ENCODE data around the gene ATP10B. TPM values are rescaled to one million over a fixed set of nuclear protein-coding genes. Genes with fewer than 3 reads are reported as not detected.

ATP10B gene
- polyA plus RNA-seq, 3 donors, result not detected

GRCh38 chr5:160869989-160870521 is 18.0 kb upstream of the ATP10B start:
- H3K27ac ChIP-seq (ENCODE audit: low read depth in 1 of 2, low read length in 2 of 2), result no peak overlapping the region
- no peak overlapping the region for H3K4me3 Mint-ChIP-seq
- H3K9me3 ChIP-seq (replicated peaks in 1 of 2; ENCODE audit: control insufficient read depth in 1 of 2, insufficient read depth in 1 of 2, low read length in 2 of 2), result no peaks in the 10 kb centered on the region
- intact Hi-C loops (cut with micrococcal nuclease), result no loop called here
- H3K36me3 Mint-ChIP-seq, result no peaks in the 10 kb centered on the region
- H3K9me3 Mint-ChIP-seq, result peaks cover 0 to 9% (median 4%) of the 10 kb centered on the region in 7 donors
- H3K9ac ChIP-seq (ENCODE audit: insufficient read depth, low read length, poor library complexity, severe bottlenecking), result no peak overlapping the region
- no peak overlapping the region for H3K4me3 ChIP-seq (replicated peaks in 1 of 3; ENCODE audit: low read depth in 2 of 3, low read length in 3 of 3)
- no peak overlapping the region for H3K27ac Mint-ChIP-seq
- no peaks in the 10 kb centered on the region for H3K27me3 ChIP-seq (ENCODE audit: control insufficient read depth in 2 of 2, insufficient read depth in 2 of 2, low read length in 2 of 2)
- H3K36me3 ChIP-seq (replicated peaks in 1 of 2; ENCODE audit: control insufficient read depth in 1 of 2, insufficient read depth in 2 of 2, low read length in 2 of 2), result no peaks in the 10 kb centered on the region
- H4K20me1 ChIP-seq (ENCODE audit: insufficient read depth, low read length), result no peaks in the 10 kb centered on the region
- peaks cover 6 to 21% (median 7%) of the 10 kb centered on the region in 3 donors for H3K27me3 Mint-ChIP-seq (ENCODE audit: low read depth in 3 of 3)
- H3K4me1 ChIP-seq (ENCODE audit: control insufficient read depth in 1 of 2, insufficient read depth in 2 of 2, low read length in 2 of 2), result no peaks in the 10 kb centered on the region
- no peak for TF ChIP-seq CTCF (IDR thresholded peaks at IDR 0.05)
- no peak overlapping the region for H3K4me2 ChIP-seq (replicated peaks; ENCODE audit: extremely low read depth, low read length, poor library complexity, severe bottlenecking)
- no peaks in the 10 kb centered on the region for H3K79me2 ChIP-seq (ENCODE audit: insufficient read depth, low read length)
- peaks cover 3% of the 10 kb centered on the region for H3K4me1 Mint-ChIP-seq
- DNase-seq, result no peak
- WGBS (ENCODE audit: insufficient coverage), result no CpG with 5 or more reads among the region's 4 CpGs
- H2AFZ ChIP-seq (ENCODE audit: insufficient read depth, low read depth, low read length, poor library complexity, severe bottlenecking), result no peak overlapping the region

GRCh38 chr5:160867976-160868375 is 16.0 kb upstream of the ATP10B start:
- Mint-ChIP-seq H3K27me3 (ENCODE audit: low read depth in 3 of 3) (peaks cover 4 to 12% (median 5%) of the 10 kb centered on the region in 3 donors), H3K27ac (no peak overlapping the region), H3K4me1 (no peaks in the 10 kb centered on the region), H3K36me3 (no peaks in the 10 kb centered on the region), H3K4me3 (no peak overlapping the region), H3K9me3 (peaks cover 2 to 13% (median 6%) of the 10 kb centered on the region in 7 donors)
- Histone ChIP-seq H4K20me1 (ENCODE audit: insufficient read depth, low read length) (no peaks in the 10 kb centered on the region), H3K27me3 (ENCODE audit: control insufficient read depth in 2 of 2, insufficient read depth in 2 of 2, low read length in 2 of 2) (no peaks in the 10 kb centered on the region), H3K4me2 (replicated peaks; ENCODE audit: extremely low read depth, low read length, poor library complexity, severe bottlenecking) (no peak overlapping the region), H3K27ac (ENCODE audit: low read depth in 1 of 2, low read length in 2 of 2) (no peak overlapping the region), H3K36me3 (replicated peaks in 1 of 2; ENCODE audit: control insufficient read depth in 1 of 2, insufficient read depth in 2 of 2, low read length in 2 of 2) (no peaks in the 10 kb centered on the region), H2AFZ (ENCODE audit: insufficient read depth, low read depth, low read length, poor library complexity, severe bottlenecking) (no peak overlapping the region), H3K9me3 (replicated peaks in 1 of 2; ENCODE audit: control insufficient read depth in 1 of 2, insufficient read depth in 1 of 2, low read length in 2 of 2) (no peaks in the 10 kb centered on the region), H3K9ac (ENCODE audit: insufficient read depth, low read length, poor library complexity, severe bottlenecking) (no peak overlapping the region), H3K79me2 (ENCODE audit: insufficient read depth, low read length) (no peaks in the 10 kb centered on the region), H3K4me1 (ENCODE audit: control insufficient read depth in 1 of 2, insufficient read depth in 2 of 2, low read length in 2 of 2) (no peaks in the 10 kb centered on the region), H3K4me3 (replicated peaks in 1 of 3; ENCODE audit: low read depth in 2 of 3, low read length in 3 of 3) (no peak overlapping the region)
- intact Hi-C loops (cut with micrococcal nuclease), result no loop called here
- TF ChIP-seq CTCF (IDR thresholded peaks at IDR 0.05), result no peak
- WGBS (ENCODE audit: insufficient coverage), result 100% methylated on average over 6 of the region's 6 CpGs
- no peak for DNase-seq

Measured in CD14-positive monocyte (primary cell).